Psoas muscle (tissue), 8 donors: Measurements from ENCODE around the gene UBTF. TPM values are rescaled to one million over a fixed set of nuclear protein-coding genes. Genes with fewer than 3 reads are reported as not detected.

Source experiments
- ATAC-seq, 4 donors: fragments of 200-7000 bp; cut with Tn5 transposase; one replicate each; pipeline ENCODE4 v1.9.1; 2020; ENCODE audit warnings: moderate library complexity in 3 of 4, mild to moderate bottlenecking in 2 of 4
- DNase-seq, 2 donors: peaks; one replicate each; pipeline ENCODE4 v3.0.0-alpha.2; 2020
- H3K27ac ChIP-seq: fragments of 200-600 bp; one replicate; pipeline ENCODE4 v1.8.0; 2022
- H3K27me3 ChIP-seq, 3 donors: fragments of 200-600 bp in 1 of 3; one replicate each; pipeline versions ENCODE4 v1.6.1 to v1.8.0; 2013 to 2022; ENCODE audit warnings: low read length in 2 of 3, mild to moderate bottlenecking in 2 of 3, moderate library complexity in 1 of 3; ENCODE audit not compliant: insufficient read depth in 3 of 3
- H3K36me3 ChIP-seq, 2 donors: fragments of 200-600 bp in 1 of 2; one replicate each; pipeline versions ENCODE4 v1.6.1 to v1.8.0; 2013 to 2022; ENCODE audit warnings: low read depth in 1 of 2, mild to moderate bottlenecking in 1 of 2, moderate library complexity in 1 of 2; ENCODE audit not compliant: insufficient read depth in 1 of 2
- H3K4me1 ChIP-seq: fragments of 200-600 bp; one replicate; pipeline ENCODE4 v1.8.0; 2022
- H3K4me3 ChIP-seq: fragments of 200-600 bp; one replicate; pipeline ENCODE4 v1.8.0; 2022; ENCODE audit warnings: mild to moderate bottlenecking
- H3K9me3 ChIP-seq: fragments of 200-600 bp; one replicate; pipeline ENCODE4 v1.8.0; 2022
- WGBS, 3 donors: extraction: QIAGEN DNeasy Blood & Tissue Kit; methylation state at CpG; one replicate each; pipeline versions ENCODE4 v1.1.6 to v1.1.7; 2013; 5-methylcytosine and 5-hydroxymethylcytosine counted together
- intact Hi-C, 2 donors: fragments of 100-400 bp; cut with DNase I; formaldehyde crosslinking; loops; one replicate each; pipeline versions ENCODE4 v1.11.0 to v1.14.2; 2022
- polyA plus RNA-seq, 3 donors: library from polyadenylated mRNA; stranded (reverse); fragments of 200-250 nt; gene quantifications; one replicate each; pipeline ENCODE4 v1.2.3, GENCODE V29; 2013
- total RNA-seq, 4 donors: library from RNA; stranded (reverse); fragmentation: NEBNext Ultra II Directional in 2 of 4; extraction: Animal tissue kit (Norgen Biotek cat#: 25700) in 2 of 4; gene quantifications; one replicate each; pipeline versions ENCODE4 v1.2.1 to v1.2.4, GENCODE V29; 2021 to 2023
- TF ChIP-seq, protein P1 (sequence below): fragments of 200-600 bp; IDR thresholded peaks from one replicate; pipeline ENCODE4 v1.8.0; 2022; ENCODE audit warnings: antibody characterized with exemption
- donor health status: healthy with polysubstance abuse.
- donor health status: DM: no; HTN: no; CAD: no; lungs with moderate emphysema.
- donor health status: Bipolar disorder and iron deficiency.
- donor health status: healthy.
- donor health status: DM: yes; HTN: yes; CAD: no.
- donor health status: DM: no; HTN: no; CAD: no.
- donor health status: DM: no; HTN: no; CAD: no.
- donor health status: DM: yes; HTN: yes; CAD: no.

UBTF gene
- total and polyA plus RNA-seq, 7 donors, result 36.0 to 67.5 (median 47.6) TPM

DNA sequence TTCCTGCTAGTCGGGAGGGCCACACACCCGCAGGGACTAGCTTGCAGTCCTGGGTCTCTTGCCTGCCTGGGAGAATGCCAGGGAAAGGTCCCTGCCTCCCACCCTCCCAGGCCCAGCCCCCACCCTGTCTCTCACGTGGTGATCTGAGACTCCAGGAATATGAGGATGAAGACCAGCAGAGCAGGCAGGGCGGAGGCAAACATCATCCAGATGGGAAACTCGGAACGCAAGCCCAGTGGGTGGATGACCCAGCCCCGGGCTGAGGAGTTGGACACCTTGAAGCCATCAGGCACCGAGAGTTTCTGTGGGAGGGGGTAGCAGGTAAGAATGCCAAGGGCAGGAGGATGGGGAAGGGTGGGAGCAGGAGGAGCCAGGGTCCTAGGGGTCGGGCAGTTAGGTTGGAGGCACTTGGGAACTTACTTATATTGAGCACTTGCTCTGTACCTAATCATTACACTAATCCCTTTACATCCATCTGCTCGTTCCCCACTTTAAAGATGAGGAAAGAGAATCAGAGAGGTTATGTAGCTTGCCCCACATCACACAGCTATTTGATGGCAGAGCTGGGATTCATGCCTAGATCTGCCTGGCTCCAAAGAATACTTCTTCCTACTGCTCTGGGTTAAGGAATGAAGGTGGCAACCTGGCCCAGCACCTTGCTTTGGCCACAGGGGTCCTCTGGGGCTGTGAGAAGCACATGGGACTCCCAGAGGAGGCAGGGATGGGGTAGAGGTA, 35.1 kb upstream of the UBTF start:
- intact Hi-C loops, result no loop called here
- WGBS, 3 donors, result 57 to 69% (median 61%) methylated on average over 10 of the region's 10 CpGs
- ATAC-seq (no peak), DNase-seq (no peak)
- Histone ChIP-seq H3K36me3 (no peaks in the 10 kb centered on the region), H3K4me3 (no peak overlapping the region), H3K9me3 (no peaks in the 10 kb centered on the region), H3K27me3 (no peaks in the 10 kb centered on the region), H3K4me1 (no peaks in the 10 kb centered on the region), H3K27ac (no peak overlapping the region)
- TF ChIP-seq, protein P1, sequence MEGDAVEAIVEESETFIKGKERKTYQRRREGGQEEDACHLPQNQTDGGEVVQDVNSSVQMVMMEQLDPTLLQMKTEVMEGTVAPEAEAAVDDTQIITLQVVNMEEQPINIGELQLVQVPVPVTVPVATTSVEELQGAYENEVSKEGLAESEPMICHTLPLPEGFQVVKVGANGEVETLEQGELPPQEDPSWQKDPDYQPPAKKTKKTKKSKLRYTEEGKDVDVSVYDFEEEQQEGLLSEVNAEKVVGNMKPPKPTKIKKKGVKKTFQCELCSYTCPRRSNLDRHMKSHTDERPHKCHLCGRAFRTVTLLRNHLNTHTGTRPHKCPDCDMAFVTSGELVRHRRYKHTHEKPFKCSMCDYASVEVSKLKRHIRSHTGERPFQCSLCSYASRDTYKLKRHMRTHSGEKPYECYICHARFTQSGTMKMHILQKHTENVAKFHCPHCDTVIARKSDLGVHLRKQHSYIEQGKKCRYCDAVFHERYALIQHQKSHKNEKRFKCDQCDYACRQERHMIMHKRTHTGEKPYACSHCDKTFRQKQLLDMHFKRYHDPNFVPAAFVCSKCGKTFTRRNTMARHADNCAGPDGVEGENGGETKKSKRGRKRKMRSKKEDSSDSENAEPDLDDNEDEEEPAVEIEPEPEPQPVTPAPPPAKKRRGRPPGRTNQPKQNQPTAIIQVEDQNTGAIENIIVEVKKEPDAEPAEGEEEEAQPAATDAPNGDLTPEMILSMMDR, result no peak

DNA sequence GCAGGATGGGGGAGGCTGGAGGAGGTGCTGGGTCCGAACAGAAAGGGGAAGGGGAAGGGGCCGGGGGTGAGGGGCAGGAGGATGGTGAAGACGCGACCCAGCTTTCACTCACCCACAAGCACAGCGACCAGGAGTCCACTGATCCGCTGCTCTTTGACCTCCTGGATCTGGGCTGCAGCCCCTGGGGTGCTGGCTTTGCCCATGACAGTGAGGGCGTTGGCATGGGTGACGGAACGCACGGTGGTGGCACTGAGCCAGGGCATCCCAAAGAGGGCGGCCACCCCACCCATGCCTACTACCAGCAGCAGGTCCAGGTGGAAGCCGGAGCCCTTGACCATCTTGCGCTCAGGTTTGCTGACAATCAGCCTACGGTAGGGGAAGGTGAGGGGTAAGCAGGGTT, 33.5 kb upstream of the UBTF start:
- Histone ChIP-seq H3K36me3 (no peaks in the 10 kb centered on the region), H3K27me3 (no peaks in the 10 kb centered on the region), H3K27ac (no peak overlapping the region), H3K4me3 (no peak overlapping the region), H3K9me3 (no peaks in the 10 kb centered on the region), H3K4me1 (peaks cover 4% of the 10 kb centered on the region)
- TF ChIP-seq, protein P1, result no peak
- intact Hi-C loops, result no loop called here
- DNase-seq (no peak), ATAC-seq (no peak)
- 81 to 93% (median 82%) methylated on average over 10 to 14 of the region's 14 CpGs for WGBS, 3 donors

DNA sequence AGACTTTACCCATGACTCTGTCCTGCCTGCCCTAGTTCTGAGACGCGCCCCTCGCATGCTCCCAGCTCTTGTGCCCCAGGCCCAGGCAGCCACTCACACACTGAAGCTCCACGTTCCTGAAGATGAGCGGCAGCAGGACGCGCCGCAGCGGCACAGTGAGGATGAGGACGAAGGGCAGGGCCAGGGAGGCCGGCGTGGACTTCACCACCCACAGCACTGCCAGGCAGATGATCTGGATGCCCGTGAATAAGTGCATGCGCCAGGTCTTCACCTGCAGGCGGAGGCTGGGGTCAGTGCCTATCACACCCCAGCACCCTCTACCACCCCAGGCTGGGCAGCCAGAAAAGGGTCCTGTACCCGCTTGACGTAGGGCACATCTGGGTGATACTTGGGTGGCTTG, 31.6 kb upstream of the UBTF start:
- no peaks in the 10 kb centered on the region for H3K36me3 ChIP-seq
- WGBS, 3 donors, result 91 to 96% (median 93%) methylated on average over 17 of the region's 17 CpGs
- TF ChIP-seq, protein P1, result no peak
- intact Hi-C loops, result no loop called here
- H3K9me3 ChIP-seq, result no peaks in the 10 kb centered on the region
- no peaks in the 10 kb centered on the region for H3K27me3 ChIP-seq
- no peak for DNase-seq
- H3K4me3 ChIP-seq, result no peak overlapping the region
- H3K4me1 ChIP-seq, result peaks cover 18% of the 10 kb centered on the region
- no peak overlapping the region for H3K27ac ChIP-seq
- ATAC-seq, result no peak

DNA sequence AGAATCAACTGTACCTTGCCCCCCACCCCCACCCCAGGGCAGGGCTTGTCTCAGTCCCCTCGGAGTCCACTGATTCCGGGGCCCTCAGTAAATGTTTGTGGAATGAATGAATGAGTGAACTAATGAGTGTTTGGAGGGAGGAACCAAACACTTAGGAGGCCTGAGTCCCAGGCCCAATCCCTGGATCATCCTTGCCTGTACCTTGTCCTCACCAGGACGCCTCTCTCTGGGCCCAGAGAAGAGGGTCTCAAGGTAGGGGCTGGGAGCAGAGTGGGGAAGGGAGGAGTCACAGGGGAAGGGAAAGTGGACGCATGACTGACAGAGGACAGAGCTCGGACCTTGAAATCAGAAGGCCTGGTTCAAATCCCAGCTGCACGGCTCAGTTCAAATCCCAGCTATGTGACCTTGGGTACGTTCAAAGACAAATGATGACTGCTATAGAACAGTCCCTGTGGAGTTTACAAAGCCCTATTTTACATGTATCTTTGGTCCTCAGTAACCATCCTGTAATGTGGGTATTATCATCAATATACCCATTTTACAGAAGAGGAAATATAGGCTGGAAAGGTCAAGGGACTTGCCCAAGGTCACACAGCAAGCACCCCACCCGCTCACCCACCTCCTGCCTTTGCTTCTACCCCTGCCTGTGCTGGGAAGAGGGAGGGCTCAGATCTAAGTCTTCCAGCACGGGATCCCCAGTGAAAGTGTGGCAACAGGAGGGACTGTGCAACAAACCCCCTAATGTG, 30.2 kb upstream of the UBTF start:
- no peak for ATAC-seq
- Histone ChIP-seq H3K27me3 (no peaks in the 10 kb centered on the region), H3K4me3 (no peak overlapping the region), H3K27ac (no peak overlapping the region), H3K4me1 (peaks cover 25% of the 10 kb centered on the region), H3K36me3 (no peaks in the 10 kb centered on the region), H3K9me3 (no peaks in the 10 kb centered on the region)
- intact Hi-C loops, result loop anchor here in 1 of 2 donors (5.0 kb wide), 1 partner anchor 33 kb away; no protein-coding TSS in a partner anchor
- WGBS, 3 donors, result 76 to 84% (median 79%) methylated on average over 9 of the region's 9 CpGs
- DNase-seq, result no peak
- TF ChIP-seq, protein P1, result no peak
